Measurements from ENCODE around the gene LRMDA.

- TF ChIP-seq, protein P1, sequence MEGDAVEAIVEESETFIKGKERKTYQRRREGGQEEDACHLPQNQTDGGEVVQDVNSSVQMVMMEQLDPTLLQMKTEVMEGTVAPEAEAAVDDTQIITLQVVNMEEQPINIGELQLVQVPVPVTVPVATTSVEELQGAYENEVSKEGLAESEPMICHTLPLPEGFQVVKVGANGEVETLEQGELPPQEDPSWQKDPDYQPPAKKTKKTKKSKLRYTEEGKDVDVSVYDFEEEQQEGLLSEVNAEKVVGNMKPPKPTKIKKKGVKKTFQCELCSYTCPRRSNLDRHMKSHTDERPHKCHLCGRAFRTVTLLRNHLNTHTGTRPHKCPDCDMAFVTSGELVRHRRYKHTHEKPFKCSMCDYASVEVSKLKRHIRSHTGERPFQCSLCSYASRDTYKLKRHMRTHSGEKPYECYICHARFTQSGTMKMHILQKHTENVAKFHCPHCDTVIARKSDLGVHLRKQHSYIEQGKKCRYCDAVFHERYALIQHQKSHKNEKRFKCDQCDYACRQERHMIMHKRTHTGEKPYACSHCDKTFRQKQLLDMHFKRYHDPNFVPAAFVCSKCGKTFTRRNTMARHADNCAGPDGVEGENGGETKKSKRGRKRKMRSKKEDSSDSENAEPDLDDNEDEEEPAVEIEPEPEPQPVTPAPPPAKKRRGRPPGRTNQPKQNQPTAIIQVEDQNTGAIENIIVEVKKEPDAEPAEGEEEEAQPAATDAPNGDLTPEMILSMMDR (conservative IDR thresholded peaks at IDR 0.05; ENCODE audit: low read depth, low read length), result no peak
- no peak for TF ChIP-seq EZH2 (IDR thresholded peaks at IDR 0.05; ENCODE audit: borderline replicate concordance, low read depth, low read length, poor library complexity, severe bottlenecking)
Observed at GRCh38 chr10:75755528-75755927, 324.1 kb downstream of the LRMDA start.
